Neural cell (in vitro differentiated cells): Measurements from ENCODE around the gene FHOD1.

ENCODE experiments used
- CTCF ChIP-seq: fragments of 450-650 bp; IDR thresholded peaks from 2 replicates; pipeline ENCODE4 v1.5.1; 2014; ENCODE audit warnings: antibody characterized with exemption, mild to moderate bottlenecking, moderate library complexity; ENCODE audit not compliant: poor library complexity, severe bottlenecking
- EP300 ChIP-seq: fragments of 450-650 bp; conservative IDR thresholded peaks from 2 replicates; pipeline ENCODE4 v1.6.1; 2014; ENCODE audit warnings: antibody characterized with exemption, mild to moderate bottlenecking, moderate library complexity; ENCODE audit not compliant: poor library complexity, severe bottlenecking
- EZH2 ChIP-seq: fragments of 200-600, 300-800 bp; shearing (Covaris generic), sonication (generic); IDR thresholded peaks from 2 replicates; pipeline ENCODE4 v1.6.1; 2014; ENCODE audit warnings: antibody characterized with exemption, low read length, borderline replicate concordance, mild to moderate bottlenecking; ENCODE audit not compliant: insufficient read depth, poor library complexity, severe bottlenecking
- REST ChIP-seq: IDR thresholded peaks from 2 replicates; pipeline ENCODE4 v1.6.1; 2012; ENCODE audit warnings: borderline replicate concordance

- TF ChIP-seq EP300 (no peak), EZH2 (no peak), CTCF (no peak), REST (no peak)
Observed at GRCh38 chr16:67206129-67206837, 41.0 kb downstream of the FHOD1 start.
